K562 (cell line): ENCODE measurements around the gene GULP1. TPM values are rescaled to one million over a fixed set of nuclear protein-coding genes. Genes with fewer than 3 reads are reported as not detected.

Experiments
- ATAC-seq: fragments of 200-7000 bp; cut with Tn5 transposase; 3 replicates; pipeline ENCODE4 v1.9.1; 2020; ENCODE audit warnings: moderate library complexity
- BruUV-seq: library from RNA; stranded (reverse); fragments of 400-500 nt; replicated peaks from 2 replicates; lab custom pipeline; 2021; lab: Mats Ljungman, UMichigan
- CTCF ChIA-PET: fragments of 300-600 bp; formaldehyde crosslinking; extraction: SDS; loops from one replicate; lab custom pipeline; 2021; ENCODE audit warnings: low intra/inter-chr PET ratio; lab: Yijun Ruan, JAX
- POLR2A ChIA-PET: fragments of 300-600, 350-650 bp; sonication (Branson Sonifier 250); formaldehyde crosslinking; extraction: SDS; loops from one replicate; lab custom pipeline; 2021; ENCODE audit warnings: antibody characterized with exemption, inconsistent platforms; lab: Yijun Ruan, JAX
- DNase-seq, 4 experiments: peaks; one replicate each; pipeline versions ENCODE4 v3.0.0 to v3.0.0-alpha.2; 2011 to 2018; ENCODE audit warnings: low spot score in 3 of 4, mixed read lengths in 3 of 4; ENCODE audit errors: extremely low read depth in 1 of 4
- FAIRE-seq: peaks from 2 replicates; lab custom pipeline; 2011; peaks lifted over from hg19 to GRCh38; lab: Jason Lieb, UNC
- H2AFZ ChIP-seq: 2 replicates; pipeline ENCODE4 v1.6.0; 2011; ENCODE audit warnings: low read depth, low read length, control low read depth, inconsistent platforms
- H3K27ac ChIP-seq: fragments of 200-600 bp; 3 replicates; pipeline ENCODE4 v1.8.0; 2011; ENCODE audit warnings: low read depth, mild to moderate bottlenecking, control low read depth, inconsistent platforms, low read length, moderate library complexity, mixed read lengths; ENCODE audit errors: extremely low read depth
- H3K27me3 ChIP-seq, 2 experiments: fragments of 300-600 bp in 1 of 2; 2 replicates in 1 of 2; 3 replicates in 1 of 2; pipeline versions ENCODE4 v1.6.0 to v1.8.0; 2011; ENCODE audit warnings: inconsistent platforms in 2 of 2, low read length in 2 of 2, mild to moderate bottlenecking in 1 of 2, mixed read lengths in 1 of 2, moderate library complexity in 1 of 2; ENCODE audit not compliant: control insufficient read depth in 2 of 2, insufficient read depth in 2 of 2
- H3K36me3 ChIP-seq: fragments of 300-600 bp; 3 replicates; pipeline ENCODE4 v1.8.0; 2011; ENCODE audit warnings: mild to moderate bottlenecking, low read length, inconsistent platforms; ENCODE audit not compliant: control insufficient read depth, insufficient read depth
- H3K4me1 ChIP-seq, 2 experiments: fragments of 200-600 bp in 1 of 2; replicated peaks in 1 of 2; 2 replicates in 1 of 2; 3 replicates in 1 of 2; pipeline versions ENCODE4 v1.5.1 to v1.8.0; 2011; ENCODE audit warnings: inconsistent platforms in 2 of 2, low read length in 2 of 2, mild to moderate bottlenecking in 1 of 2, mixed read lengths in 1 of 2, moderate library complexity in 1 of 2; ENCODE audit not compliant: control insufficient read depth in 2 of 2, insufficient read depth in 2 of 2
- H3K4me2 ChIP-seq: 2 replicates; pipeline ENCODE4 v1.6.1; 2011; ENCODE audit warnings: low read length, control low read depth, inconsistent platforms, mixed read lengths; ENCODE audit not compliant: insufficient read depth
- H3K4me3 ChIP-seq: fragments of 200-600 bp; sonication (generic), shearing (Covaris generic); 2 replicates; pipeline ENCODE4 v1.5.1; 2016; ENCODE audit warnings: control low read depth, inconsistent platforms
- H3K79me2 ChIP-seq: fragments of 200-600 bp; 3 replicates; pipeline ENCODE4 v1.8.0; 2011; ENCODE audit warnings: low read length, inconsistent platforms; ENCODE audit not compliant: control insufficient read depth, insufficient read depth
- H3K9ac ChIP-seq, 2 experiments: 2 replicates each; pipeline versions ENCODE4 v1.6.0 to v1.6.1; 2011; ENCODE audit warnings: low read depth in 2 of 2, low read length in 2 of 2, control low read depth in 1 of 2, inconsistent platforms in 1 of 2, mild to moderate bottlenecking in 1 of 2, mixed read lengths in 1 of 2; ENCODE audit not compliant: insufficient read depth in 1 of 2
- H3K9me1 ChIP-seq: one replicate; pipeline ENCODE4 v1.6.0; 2011; ENCODE audit warnings: inconsistent platforms, mild to moderate bottlenecking, low read length, moderate library complexity; ENCODE audit not compliant: control insufficient read depth, insufficient read depth
- H3K9me3 ChIP-seq: replicated peaks from 2 replicates; pipeline ENCODE4 v1.5.1; 2011; ENCODE audit warnings: low read depth, low read length, inconsistent platforms; ENCODE audit not compliant: control insufficient read depth, insufficient read depth
- H4K20me1 ChIP-seq: replicated peaks from 2 replicates; pipeline ENCODE4 v1.6.1; 2011; ENCODE audit warnings: low read length, inconsistent platforms, mixed read lengths; ENCODE audit not compliant: control insufficient read depth, insufficient read depth
- BACH1 ChIP-seq: fragments of 200-800 bp; sonication (Bioruptor generic); IDR thresholded peaks from 2 replicates; pipeline ENCODE4 v1.6.1; 2016; ENCODE audit warnings: missing genetic modification characterization, missing compliant biosample characterization
- C11orf30 ChIP-seq: fragments of 450-650 bp; IDR thresholded peaks from 2 replicates; pipeline ENCODE4 v1.6.1; 2016; ENCODE audit warnings: low read depth, mild to moderate bottlenecking
- JUNB ChIP-seq: fragments of 450-650 bp; formaldehyde crosslinking; conservative IDR thresholded peaks from 2 replicates; pipeline ENCODE4 v1.4.0; 2020; ENCODE audit warnings: mild to moderate bottlenecking
- MAFG ChIP-seq: fragments of 450-650 bp; conservative IDR thresholded peaks from 2 replicates; pipeline ENCODE4 v1.6.1; 2016; ENCODE audit warnings: missing genetic modification characterization, missing compliant biosample characterization
- MAZ ChIP-seq, 2 experiments: fragments of 450-650 bp in 1 of 2; sonication (generic) in 1 of 2; formaldehyde crosslinking; IDR thresholded peaks in 1 of 2; conservative IDR thresholded peaks in 1 of 2; 2 replicates each; pipeline versions ENCODE4 v1.4.0 to v1.5.0; 2020; ENCODE audit warnings: mild to moderate bottlenecking in 1 of 2, missing genetic modification reagents in 1 of 2
- ZEB2 ChIP-seq: fragments of 450-650 bp; IDR thresholded peaks from 2 replicates; pipeline ENCODE4 v1.6.1; 2016
- ZNF174 ChIP-seq: fragments of 250-450 bp; sonication (Bioruptor Pico); IDR thresholded peaks from 2 replicates; pipeline ENCODE4 v1.4.0; 2020; ENCODE audit warnings: mild to moderate bottlenecking
- ZNF316 ChIP-seq: fragments of 450-650 bp; IDR thresholded peaks from 2 replicates; pipeline ENCODE4 v1.6.1; 2016
- WGBS: fragments of 100-300 bp; shearing (Covaris generic); methylation state at CpG from one replicate; pipeline ENCODE4 v1.1.6; 2016; ENCODE audit warnings: low coverage, mixed read lengths; ENCODE audit not compliant: insufficient coverage; ENCODE audit errors: missing lambda C conversion rate; 5-methylcytosine and 5-hydroxymethylcytosine counted together
- in situ Hi-C: fragments of 300-500 bp; cut with MboI; formaldehyde crosslinking; loops from 4 replicates; pipeline ENCODE4 v1.15.0; 2018; ENCODE audit warnings: inconsistent platforms, mixed read lengths
- intact Hi-C: fragments of 100-400 bp; cut with micrococcal nuclease; formaldehyde crosslinking; loops from 2 replicates; pipeline ENCODE4 v1.14.2; 2022
- polyA plus RNA-seq, 8 experiments: library from polyadenylated mRNA; depleted of rRNA in 4 of 8; stranded (reverse) in 5 of 8; unstranded in 3 of 8; fragments of >200 nt; fragmentation: Nextera tagmentation in 2 of 8; fragmentation: Illumina TruSeq in 1 of 8; extraction: Ambion mirVana in 2 of 8; extraction: Trizol in 1 of 8; gene quantifications; 2 replicates each; pipeline versions ENCODE4 v1.2.1 to v1.2.3, GENCODE V29; 2011 to 2014; ENCODE audit warnings: inconsistent platforms in 1 of 8, missing spikeins in 1 of 8
- total RNA-seq, 7 experiments: library from RNA; depleted of rRNA in 6 of 7; stranded (reverse); fragments of >200 nt in 6 of 7; fragmentation: Illumina TruSeq in 2 of 7; extraction: Trizol in 2 of 7; gene quantifications; 2 replicates each; pipeline versions ENCODE4 v1.2.1 to v1.2.3, GENCODE V29; 2011 to 2021; ENCODE audit warnings: low replicate concordance in 1 of 7

The GULP1 gene
- total and polyA plus RNA-seq, 9 of the 15 experiments (the other 6 are each of a cell fraction or from before 2014, with no cell fraction given) = 8.5 to 25.3 (median 19.5) TPM

GRCh38 chr2:188267776-188268175, 23.9 kb upstream of the GULP1 start:
- ATAC-seq (no peak), DNase-seq (no peak)
- H3K27me3 ChIP-seq = no peaks in the 10 kb centered on the region
- no peaks in the 10 kb centered on the region for H3K9me1 ChIP-seq
- H3K79me2 ChIP-seq = peaks cover 63% of the 10 kb centered on the region
- no peaks in the 10 kb centered on the region for H4K20me1 ChIP-seq
- no peak overlapping the region for H3K4me3 ChIP-seq
- POLR2A ChIA-PET = interaction anchor here (0.8 kb wide), 1 partner anchor 1318 kb away, joined by 3 read pairs; no protein-coding TSS in a partner anchor
- in situ Hi-C loops (no loop called here), intact Hi-C loops (no loop called here)
- peaks cover 19% of the 10 kb centered on the region; the same call in 1 of the 3 replicates for H3K36me3 ChIP-seq
- H3K4me1 ChIP-seq = no peaks in the 10 kb centered on the region
- BruUV-seq = no TSS peak
- H3K9me3 ChIP-seq = no peaks in the 10 kb centered on the region; the same call in 1 of the 2 replicates
- H3K27ac ChIP-seq = no peak overlapping the region
- TF ChIP-seq MAFG (tag) (peak; percentile 45; the same call in 1 of the 2 replicates), BACH1 (no peak), ZNF316 (peak; percentile 67), C11orf30 (peak; percentile 45; the same call in 1 of the 2 replicates)
- TF ChIP-seq, all 486 proteins: peak for 3
- no peak for FAIRE-seq
- WGBS = 93% methylated on average over 2 of the region's 2 CpGs
- H3K9ac ChIP-seq = no peak overlapping the region
- H2AFZ ChIP-seq = no peak overlapping the region
- CTCF ChIA-PET = no interaction called here
- no peak overlapping the region for H3K4me2 ChIP-seq

GRCh38 chr2:188269004-188269403, 22.7 kb upstream of the GULP1 start:
- H4K20me1 ChIP-seq = no peaks in the 10 kb centered on the region
- FAIRE-seq = no peak
- no peak overlapping the region for H3K9ac ChIP-seq
- no peak for DNase-seq
- POLR2A ChIA-PET = no interaction called here
- H3K27me3 ChIP-seq = no peaks in the 10 kb centered on the region
- TF ChIP-seq MAZ (CRISPR knock-in tag; conservative IDR thresholded peaks at IDR 0.05 in 1 of 2, IDR thresholded peaks at IDR 0.05 in 1 of 2) (no peak), ZNF174 (CRISPR knock-in tag) (no peak), ZEB2 (no peak), JUNB (CRISPR knock-in tag) (no peak)
- CTCF ChIA-PET = no interaction called here
- H3K4me1 ChIP-seq = no peaks in the 10 kb centered on the region
- no peak overlapping the region for H3K4me3 ChIP-seq
- intact Hi-C loops = no loop called here
- no peak overlapping the region for H3K4me2 ChIP-seq
- in situ Hi-C loops = no loop called here
- no peak overlapping the region for H2AFZ ChIP-seq
- peaks cover 72% of the 10 kb centered on the region for H3K79me2 ChIP-seq
- no peak overlapping the region for H3K27ac ChIP-seq
- no peaks in the 10 kb centered on the region for H3K9me1 ChIP-seq
- peak; percentile 64 for ATAC-seq
- BruUV-seq = no TSS peak
- WGBS = 93% methylated on average over 2 of the region's 2 CpGs
- peaks cover 13% of the 10 kb centered on the region; the same call in 1 of the 3 replicates for H3K36me3 ChIP-seq
- no peaks in the 10 kb centered on the region; the same call in 1 of the 2 replicates for H3K9me3 ChIP-seq
